HG03025 (cell line): ENCODE data around the gene KRT77.
"Not testable (repeated sequence)": the region's sequence is repeated elsewhere in the genome, so short reads cannot be mapped to it uniquely, and the experiment has no call there.

ENCODE experiments used
- ATAC-seq: cut with Tn5 transposase; IDR thresholded peaks from one replicate; pipeline ENCODE4 v1.9.1; 2021; ENCODE audit warnings: mild to moderate bottlenecking, moderate library complexity; ENCODE audit not compliant: unreplicated experiment, low FRiP score

The KRT77 gene

GRCh38 chr12:52679875-52680274, 23.4 kb downstream of the KRT77 start:
- ATAC-seq, result no peak

- ATAC-seq, result no peak
These were observed 25.7 kb downstream of the KRT77 start for GRCh38 chr12:52677671-52678070.

GRCh38 chr12:52677126-52677525, 26.2 kb downstream of the KRT77 start:
- no peak for ATAC-seq

GRCh38 chr12:52676163-52676562, 27.2 kb downstream of the KRT77 start:
- no peak for ATAC-seq

- ATAC-seq, result no peak
These were observed 28.0 kb downstream of the KRT77 start for GRCh38 chr12:52675301-52675701.

- ATAC-seq, result no peak
These were observed 28.9 kb downstream of the KRT77 start for GRCh38 chr12:52674433-52674775.

- ATAC-seq, result no peak
These were observed 29.5 kb downstream of the KRT77 start for GRCh38 chr12:52673713-52674432.

GRCh38 chr12:52673217-52673616, 30.1 kb downstream of the KRT77 start:
- no peak for ATAC-seq

- ATAC-seq, result no peak
These were observed 30.9 kb downstream of the KRT77 start for GRCh38 chr12:52672321-52672933.

GRCh38 chr12:52670961-52671360, 32.4 kb downstream of the KRT77 start:
- no peak for ATAC-seq

- no peak for ATAC-seq
These were observed 32.8 kb downstream of the KRT77 start for GRCh38 chr12:52670506-52670905.

- ATAC-seq, result not testable (repeated sequence)
These were observed 33.4 kb downstream of the KRT77 start for GRCh38 chr12:52669941-52670340.

- no peak for ATAC-seq
These were observed 33.9 kb downstream of the KRT77 start for GRCh38 chr12:52669426-52669825.

GRCh38 chr12:52667931-52668330, 35.4 kb downstream of the KRT77 start:
- no peak for ATAC-seq

GRCh38 chr12:52667509-52667908, 35.8 kb downstream of the KRT77 start:
- ATAC-seq, result no peak

- ATAC-seq, result no peak
These were observed 36.9 kb downstream of the KRT77 start for GRCh38 chr12:52666471-52666870.

- no peak for ATAC-seq
These were observed 39.9 kb downstream of the KRT77 start for GRCh38 chr12:52663420-52663819.

- ATAC-seq, result no peak
These were observed 40.5 kb downstream of the KRT77 start for GRCh38 chr12:52662918-52663229.

GRCh38 chr12:52662093-52662917, 41.0 kb downstream of the KRT77 start:
- no peak for ATAC-seq

GRCh38 chr12:52661668-52662067, 41.7 kb downstream of the KRT77 start:
- no peak for ATAC-seq

- no peak for ATAC-seq
These were observed 42.3 kb downstream of the KRT77 start for GRCh38 chr12:52660934-52661499.
